Measurements from ENCODE around the gene PIK3R3. TPM values are rescaled to one million over a fixed set of nuclear protein-coding genes. Genes with fewer than 3 reads are reported as not detected.

The PIK3R3 gene
- total and polyA plus RNA-seq, 2 experiments from 2014 or later = 1.6 to 1.9 TPM

GRCh38 chr1:46133181-46133658 lies 791 bp upstream of the PIK3R3 start:
- DNase-seq = no peak
- WGBS, 2 experiments (ENCODE audit: low coverage in 1 of 2, low lambda C conversion rate in 2 of 2, missing lambda C conversion rate in 2 of 2) = 0 to 1% methylated on average over 16 to 22 of the region's 22 CpGs

DNA sequence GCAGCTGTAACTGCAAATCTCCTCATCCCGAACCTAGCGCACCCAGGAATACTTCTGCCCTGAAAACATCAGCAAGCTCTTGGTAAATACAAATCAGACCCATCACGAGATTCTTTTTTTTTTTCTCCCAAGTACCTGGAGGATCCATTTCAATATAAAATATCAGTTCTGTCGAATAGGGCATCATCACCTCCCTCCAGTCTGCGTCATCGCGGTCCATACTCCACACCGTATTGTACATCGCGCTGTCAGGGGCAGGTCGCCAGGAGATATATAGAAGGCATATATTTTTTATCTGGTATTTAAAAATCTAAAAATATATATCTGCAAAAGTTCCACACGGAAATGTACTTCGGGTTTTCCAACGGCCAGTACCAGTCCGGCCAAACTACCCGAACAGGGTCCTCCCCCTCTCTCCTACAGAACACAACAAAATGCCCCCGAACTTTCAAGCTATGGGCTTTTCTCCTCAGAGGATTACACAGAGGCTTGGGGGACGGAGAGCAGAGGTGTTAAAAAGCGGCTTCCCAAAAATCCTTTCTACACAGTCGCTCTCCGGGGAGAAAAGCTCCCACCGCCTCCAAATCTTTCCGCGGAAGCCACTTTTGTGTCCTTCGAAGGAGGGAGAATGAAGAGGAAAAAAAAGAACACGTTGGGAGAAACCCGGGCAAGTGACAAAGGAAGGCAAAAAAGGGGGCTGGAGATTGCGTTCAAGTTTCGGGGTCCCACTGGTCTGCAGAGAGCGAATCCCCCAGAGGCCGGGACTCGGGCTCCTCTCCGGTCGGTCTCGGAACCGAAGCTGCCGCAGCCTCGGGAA lies 509 bp downstream of the PIK3R3 start:
- WGBS, 2 experiments (ENCODE audit: low coverage in 1 of 2, low lambda C conversion rate in 2 of 2, missing lambda C conversion rate in 2 of 2) = 6 to 7% methylated on average over 36 to 38 of the region's 38 CpGs
- Histone ChIP-seq H3K27ac (peak overlapping the region; percentile 95), H3K4me1 (ENCODE audit: insufficient read depth) (peaks cover 13% of the 10 kb centered on the region; the same call in 1 of the 2 replicates), H4K20me1 (ENCODE audit: insufficient read depth) (no peaks in the 10 kb centered on the region), H3K36me3 (ENCODE audit: low read depth) (no peaks in the 10 kb centered on the region), H3K4me2 (ENCODE audit: unreplicated experiment) (peak overlapping the region; percentile 87), H3K9me2 (ENCODE audit: insufficient read depth) (no peaks in the 10 kb centered on the region), H3K9ac (peak overlapping the region; percentile 88), H3K79me2 (ENCODE audit: insufficient read depth) (no peaks in the 10 kb centered on the region), H3F3A (ENCODE audit: insufficient read depth) (peaks cover 11% of the 10 kb centered on the region; the same call in 1 of the 2 replicates), H3K4me3 (peak overlapping the region; percentile 77), H3K27me3 (replicated peaks; ENCODE audit: insufficient read depth) (0 out of 2 replicates have a peak, but pooled peaks cover 4% of the 10 kb centered on the region), H3K9me3 (ENCODE audit: low read depth) (no peaks in the 10 kb centered on the region), H2AFZ (peak overlapping the region; percentile 87)
- TF ChIP-seq EZH2 (IDR thresholded peaks at IDR 0.05; ENCODE audit: insufficient read depth, poor library complexity, severe bottlenecking) = no peak
- no peak for TF ChIP-seq EZH2phosphoT487 (IDR thresholded peaks at IDR 0.05; ENCODE audit: insufficient read depth, low read depth)
- in situ Hi-C loops (cut with MboI) = no loop called here
- peak; percentile 57 for DNase-seq

More at GRCh38 chr1:46133181-46133658, 791 bp upstream of the PIK3R3 start:
- H3K4me1 ChIP-seq (ENCODE audit: insufficient read depth) = peaks cover 13% of the 10 kb centered on the region; the same call in 1 of the 2 replicates
- peak overlapping the region; percentile 77 for H3K4me3 ChIP-seq
- peak overlapping the region; percentile 82 for H3K4me2 ChIP-seq (ENCODE audit: unreplicated experiment)
- peak overlapping the region; percentile 88 for H3K9ac ChIP-seq
- no peaks in the 10 kb centered on the region for H3K79me2 ChIP-seq (ENCODE audit: insufficient read depth)
- H3K27ac ChIP-seq = peak overlapping the region; percentile 95
- H3K36me3 ChIP-seq (ENCODE audit: low read depth) = no peaks in the 10 kb centered on the region
- 0 out of 2 replicates have a peak, but pooled peaks cover 4% of the 10 kb centered on the region for H3K27me3 ChIP-seq (replicated peaks; ENCODE audit: insufficient read depth)
- H4K20me1 ChIP-seq (ENCODE audit: insufficient read depth) = no peaks in the 10 kb centered on the region
- no peaks in the 10 kb centered on the region for H3K9me2 ChIP-seq (ENCODE audit: insufficient read depth)
- in situ Hi-C loops (cut with MboI) = no loop called here
- TF ChIP-seq EZH2phosphoT487 (IDR thresholded peaks at IDR 0.05; ENCODE audit: insufficient read depth, low read depth) = no peak
- peak overlapping the region; percentile 87 for H2AFZ ChIP-seq
- H3F3A ChIP-seq (ENCODE audit: insufficient read depth) = peaks cover 11% of the 10 kb centered on the region; the same call in 1 of the 2 replicates
- H3K9me3 ChIP-seq (ENCODE audit: low read depth) = no peaks in the 10 kb centered on the region

- in situ Hi-C loops (cut with MboI) = no loop called here
- DNase-seq = peak; percentile 24
- H4K20me1 ChIP-seq (ENCODE audit: insufficient read depth) = no peaks in the 10 kb centered on the region
- H3K4me2 ChIP-seq (ENCODE audit: unreplicated experiment) = peak overlapping the region; percentile 87
- peak overlapping the region; percentile 77 for H3K4me3 ChIP-seq
- 5 to 6% methylated on average over 10 of the region's 10 CpGs for WGBS, 2 experiments (ENCODE audit: low coverage in 1 of 2, low lambda C conversion rate in 2 of 2, missing lambda C conversion rate in 2 of 2)
- TF ChIP-seq EZH2phosphoT487 (IDR thresholded peaks at IDR 0.05; ENCODE audit: insufficient read depth, low read depth) (no peak), EZH2 (IDR thresholded peaks at IDR 0.05; ENCODE audit: insufficient read depth, poor library complexity, severe bottlenecking) (no peak)
- 0 out of 2 replicates have a peak, but pooled peaks cover 4% of the 10 kb centered on the region for H3K27me3 ChIP-seq (replicated peaks; ENCODE audit: insufficient read depth)
- H3K9me3 ChIP-seq (ENCODE audit: low read depth) = no peaks in the 10 kb centered on the region
- H3K36me3 ChIP-seq (ENCODE audit: low read depth) = no peaks in the 10 kb centered on the region
- H3F3A ChIP-seq (ENCODE audit: insufficient read depth) = peaks cover 11% of the 10 kb centered on the region; the same call in 1 of the 2 replicates
- H3K9me2 ChIP-seq (ENCODE audit: insufficient read depth) = no peaks in the 10 kb centered on the region
- peaks cover 13% of the 10 kb centered on the region; the same call in 1 of the 2 replicates for H3K4me1 ChIP-seq (ENCODE audit: insufficient read depth)
- H3K9ac ChIP-seq = peak overlapping the region; percentile 56; the same call in 1 of the 2 replicates
- H3K79me2 ChIP-seq (ENCODE audit: insufficient read depth) = no peaks in the 10 kb centered on the region
- H3K27ac ChIP-seq = no peak overlapping the region
- peak overlapping the region; percentile 87 for H2AFZ ChIP-seq
These were observed 1.3 kb downstream of the PIK3R3 start for GRCh38 chr1:46131093-46131492.

DNA sequence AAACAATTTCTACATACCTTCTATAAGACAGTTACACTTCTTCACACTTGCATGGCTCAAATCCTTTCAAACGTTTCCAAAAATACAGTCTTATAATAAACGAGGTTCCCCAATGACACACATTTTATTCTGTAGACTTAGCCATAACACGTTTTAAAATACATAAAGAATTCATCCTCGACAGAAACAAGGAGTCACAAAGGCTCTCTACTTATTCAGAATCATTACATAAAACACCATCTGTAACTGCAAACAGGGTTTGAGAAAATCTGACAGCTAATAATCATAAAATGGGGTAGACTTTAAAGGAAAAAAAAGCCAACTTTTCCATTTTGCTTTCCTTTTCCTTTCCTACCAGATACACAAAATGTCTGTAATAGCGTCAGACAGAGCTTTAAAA lies 1.8 kb downstream of the PIK3R3 start:
- Histone ChIP-seq H3K9me3 (ENCODE audit: low read depth) (no peaks in the 10 kb centered on the region), H3K27ac (no peak overlapping the region), H3K9ac (0 out of 2 replicates have a peak overlapping the region, but pooled peaks have one; percentile 56), H3K9me2 (ENCODE audit: insufficient read depth) (no peaks in the 10 kb centered on the region), H3K4me2 (ENCODE audit: unreplicated experiment) (peak overlapping the region; percentile 87), H2AFZ (peak overlapping the region; percentile 87), H3K36me3 (ENCODE audit: low read depth) (no peaks in the 10 kb centered on the region), H3K27me3 (replicated peaks; ENCODE audit: insufficient read depth) (0 out of 2 replicates have a peak, but pooled peaks cover 4% of the 10 kb centered on the region), H3K4me1 (ENCODE audit: insufficient read depth) (peaks cover 13% of the 10 kb centered on the region; the same call in 1 of the 2 replicates), H3K4me3 (peak overlapping the region; percentile 77), H4K20me1 (ENCODE audit: insufficient read depth) (no peaks in the 10 kb centered on the region), H3K79me2 (ENCODE audit: insufficient read depth) (no peaks in the 10 kb centered on the region), H3F3A (ENCODE audit: insufficient read depth) (peaks cover 11% of the 10 kb centered on the region; the same call in 1 of the 2 replicates)
- in situ Hi-C loops (cut with MboI) = no loop called here
- DNase-seq = no peak
- no peak for TF ChIP-seq EZH2phosphoT487 (IDR thresholded peaks at IDR 0.05; ENCODE audit: insufficient read depth, low read depth)
- TF ChIP-seq EZH2 (IDR thresholded peaks at IDR 0.05; ENCODE audit: insufficient read depth, poor library complexity, severe bottlenecking) = no peak
- 19 to 20% methylated on average over 5 of the region's 5 CpGs for WGBS, 2 experiments (ENCODE audit: low coverage in 1 of 2, low lambda C conversion rate in 2 of 2, missing lambda C conversion rate in 2 of 2)

Data from GM23248 (cell line).